K562 (cell line): ENCODE data around the gene RPAP2. TPM values are rescaled to one million over a fixed set of nuclear protein-coding genes. Genes with fewer than 3 reads are reported as not detected.

Experiments
- ATF1 ChIP-seq, 2 experiments: fragments of 450-650 bp in 1 of 2; IDR thresholded peaks; 2 replicates each; pipeline ENCODE4 v1.6.1; 2016; ENCODE audit warnings: missing compliant biosample characterization in 1 of 2, missing genetic modification characterization in 1 of 2
- ILF3 ChIP-seq: fragments of 450-650 bp; IDR thresholded peaks from 2 replicates; pipeline ENCODE4 v1.6.1; 2018; ENCODE audit warnings: antibody characterized with exemption, mild to moderate bottlenecking, moderate library complexity, borderline replicate concordance
- MYC ChIP-seq, 2 experiments: fragments of 250-450 bp in 1 of 2; sonication (Bioruptor Pico) in 1 of 2; IDR thresholded peaks; 2 replicates each; pipeline versions ENCODE4 v1.5.1 to v1.6.1; 2012 to 2021; ENCODE audit warnings: low read depth in 2 of 2, borderline replicate concordance in 1 of 2, improper control_type of control experiment in 1 of 2, low read length in 1 of 2, mild to moderate bottlenecking in 1 of 2, moderate library complexity in 1 of 2
- PCBP2 ChIP-seq: fragments of 200-400 bp; formaldehyde crosslinking; IDR thresholded peaks from 2 replicates; pipeline ENCODE4 v1.6.1; 2018; ENCODE audit warnings: low read length, low read depth, mild to moderate bottlenecking, moderate library complexity; ENCODE audit not compliant: poor library complexity, severe bottlenecking
- ZFPM2 ChIP-seq: fragments of 250-450 bp; sonication (Bioruptor Pico); IDR thresholded peaks from 2 replicates; pipeline ENCODE4 v1.5.1; 2022; ENCODE audit warnings: mild to moderate bottlenecking
- ZNF263 ChIP-seq: sonication (generic); formaldehyde crosslinking; IDR thresholded peaks from 2 replicates; pipeline ENCODE4 v1.8.0; 2022; ENCODE audit warnings: mild to moderate bottlenecking, missing genetic modification reagents, borderline replicate concordance
- polyA plus RNA-seq, 8 experiments: library from polyadenylated mRNA; depleted of rRNA in 4 of 8; stranded (reverse) in 5 of 8; unstranded in 3 of 8; fragments of >200 nt; fragmentation: Nextera tagmentation in 2 of 8; fragmentation: Illumina TruSeq in 1 of 8; extraction: Ambion mirVana in 2 of 8; extraction: Trizol in 1 of 8; gene quantifications; 2 replicates each; pipeline versions ENCODE4 v1.2.1 to v1.2.3, GENCODE V29; 2011 to 2014; ENCODE audit warnings: inconsistent platforms in 1 of 8, missing spikeins in 1 of 8
- total RNA-seq, 7 experiments: library from RNA; depleted of rRNA in 6 of 7; stranded (reverse); fragments of >200 nt in 6 of 7; fragmentation: Illumina TruSeq in 2 of 7; extraction: Trizol in 2 of 7; gene quantifications; 2 replicates each; pipeline versions ENCODE4 v1.2.1 to v1.2.3, GENCODE V29; 2011 to 2021; ENCODE audit warnings: low replicate concordance in 1 of 7
- TF ChIP-seq, protein P1 (sequence below): fragments of 200-400 bp; formaldehyde crosslinking; IDR thresholded peaks from 2 replicates; pipeline ENCODE4 v1.6.1; 2017; ENCODE audit warnings: mild to moderate bottlenecking, low read depth, low read length, moderate library complexity

The RPAP2 gene
- total and polyA plus RNA-seq, 9 of the 15 experiments (the other 6 are each of a cell fraction or from before 2014, with no cell fraction given), result 6.2 to 41.7 (median 28.7) TPM

DNA sequence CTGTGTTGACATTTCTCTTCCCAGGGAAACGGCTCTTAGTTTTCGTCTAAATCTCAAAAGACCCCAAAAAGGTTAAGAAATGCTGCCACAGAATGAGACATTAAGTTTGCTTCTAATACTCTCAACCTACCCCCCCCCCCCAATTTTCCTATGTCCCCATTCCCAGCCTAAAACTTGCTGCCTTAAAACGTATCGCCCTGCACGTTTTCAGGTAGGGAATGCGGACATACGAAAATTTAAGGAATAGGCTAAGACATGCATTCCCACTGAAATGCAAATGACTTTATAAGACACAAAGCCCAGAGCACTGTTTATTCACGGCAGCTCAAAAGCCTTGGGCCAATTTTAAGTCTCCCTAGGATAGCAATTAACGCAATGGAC lies 142.4 kb downstream of the RPAP2 start (continued):
- TF ChIP-seq ZNF263 (CRISPR knock-in tag) (no peak), PCBP2 (no peak), MYC (IDR thresholded peaks at IDR 0.05; ENCODE audit: low read depth, low read length) (no peak), MYC (CRISPR knock-in tag; IDR thresholded peaks at IDR 0.05; ENCODE audit: borderline replicate concordance, low read depth) (no peak), ILF3 (no peak), ZFPM2 (no peak), ATF1 (CRISPR knock-in tag; IDR thresholded peaks at IDR 0.05) (no peak), ATF1 (tag; IDR thresholded peaks at IDR 0.05) (no peak)
- TF ChIP-seq, protein P1, sequence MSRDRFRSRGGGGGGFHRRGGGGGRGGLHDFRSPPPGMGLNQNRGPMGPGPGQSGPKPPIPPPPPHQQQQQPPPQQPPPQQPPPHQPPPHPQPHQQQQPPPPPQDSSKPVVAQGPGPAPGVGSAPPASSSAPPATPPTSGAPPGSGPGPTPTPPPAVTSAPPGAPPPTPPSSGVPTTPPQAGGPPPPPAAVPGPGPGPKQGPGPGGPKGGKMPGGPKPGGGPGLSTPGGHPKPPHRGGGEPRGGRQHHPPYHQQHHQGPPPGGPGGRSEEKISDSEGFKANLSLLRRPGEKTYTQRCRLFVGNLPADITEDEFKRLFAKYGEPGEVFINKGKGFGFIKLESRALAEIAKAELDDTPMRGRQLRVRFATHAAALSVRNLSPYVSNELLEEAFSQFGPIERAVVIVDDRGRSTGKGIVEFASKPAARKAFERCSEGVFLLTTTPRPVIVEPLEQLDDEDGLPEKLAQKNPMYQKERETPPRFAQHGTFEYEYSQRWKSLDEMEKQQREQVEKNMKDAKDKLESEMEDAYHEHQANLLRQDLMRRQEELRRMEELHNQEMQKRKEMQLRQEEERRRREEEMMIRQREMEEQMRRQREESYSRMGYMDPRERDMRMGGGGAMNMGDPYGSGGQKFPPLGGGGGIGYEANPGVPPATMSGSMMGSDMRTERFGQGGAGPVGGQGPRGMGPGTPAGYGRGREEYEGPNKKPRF, result no peak
- TF ChIP-seq, all 486 proteins: peak for 0
